HG03280 (cell line): Measurements from ENCODE around the gene RABL6.
"Not testable (repeated sequence)": the region's sequence is repeated elsewhere in the genome, so short reads cannot be mapped to it uniquely, and the experiment has no call there.

Experiments
- ATAC-seq: cut with Tn5 transposase; IDR thresholded peaks from one replicate; pipeline ENCODE4 v1.9.1; 2021; ENCODE audit warnings: mild to moderate bottlenecking, moderate library complexity; ENCODE audit not compliant: unreplicated experiment

RABL6 gene

GRCh38 chr9:136875155-136875554 lies 67.4 kb downstream of the RABL6 start:
- no peak for ATAC-seq

GRCh38 chr9:136876476-136876875 lies 68.7 kb downstream of the RABL6 start:
- ATAC-seq: no peak

- no peak for ATAC-seq
Observed at GRCh38 chr9:136880651-136881050, 72.9 kb downstream of the RABL6 start.

- ATAC-seq: no peak
Observed at GRCh38 chr9:136881691-136882108, 74.0 kb downstream of the RABL6 start.

GRCh38 chr9:136882109-136882946 lies 74.6 kb downstream of the RABL6 start:
- ATAC-seq: no peak

- not testable (repeated sequence) for ATAC-seq
Observed at GRCh38 chr9:136882947-136883283, 75.2 kb downstream of the RABL6 start.

- ATAC-seq: not testable (repeated sequence)
Observed at GRCh38 chr9:136883670-136884069, 75.9 kb downstream of the RABL6 start.

GRCh38 chr9:136885950-136886578 lies 78.3 kb downstream of the RABL6 start, which contains the start of gene TRAF2:
TSS of gene TRAF2 (plus strand) at chr9:136886516. CDS start at chr9:136898741, 12,225 bp downstream.
- peak; percentile 88 for ATAC-seq

GRCh38 chr9:136886610-136887597 lies 79.2 kb downstream of the RABL6 start:
- ATAC-seq: peak; percentile 31

- no peak for ATAC-seq
Observed at GRCh38 chr9:136888454-136888853, 80.7 kb downstream of the RABL6 start.

- ATAC-seq: no peak
Observed at GRCh38 chr9:136889858-136890257, 82.1 kb downstream of the RABL6 start.

- ATAC-seq: no peak
Observed at GRCh38 chr9:136890661-136891060, 82.9 kb downstream of the RABL6 start.
